HG02938 (cell line): ENCODE measurements around the gene LIN28A.
"Not testable (repeated sequence)": the region's sequence is repeated elsewhere in the genome, so short reads cannot be mapped to it uniquely, and the experiment has no call there.

Source experiments
- ATAC-seq: cut with Tn5 transposase; IDR thresholded peaks from one replicate; pipeline ENCODE4 v1.9.1; 2021; ENCODE audit warnings: mild to moderate bottlenecking, moderate library complexity; ENCODE audit not compliant: unreplicated experiment

LIN28A gene

GRCh38 chr1:26385063-26385462, 25.6 kb upstream of the LIN28A start:
- ATAC-seq, result not testable (repeated sequence)

- ATAC-seq, result no peak
These were observed 23.2 kb upstream of the LIN28A start for GRCh38 chr1:26387447-26387846.

GRCh38 chr1:26388791-26389445, 21.7 kb upstream of the LIN28A start:
- ATAC-seq, result no peak

GRCh38 chr1:26389604-26390247, 20.9 kb upstream of the LIN28A start:
- ATAC-seq, result no peak

DNA sequence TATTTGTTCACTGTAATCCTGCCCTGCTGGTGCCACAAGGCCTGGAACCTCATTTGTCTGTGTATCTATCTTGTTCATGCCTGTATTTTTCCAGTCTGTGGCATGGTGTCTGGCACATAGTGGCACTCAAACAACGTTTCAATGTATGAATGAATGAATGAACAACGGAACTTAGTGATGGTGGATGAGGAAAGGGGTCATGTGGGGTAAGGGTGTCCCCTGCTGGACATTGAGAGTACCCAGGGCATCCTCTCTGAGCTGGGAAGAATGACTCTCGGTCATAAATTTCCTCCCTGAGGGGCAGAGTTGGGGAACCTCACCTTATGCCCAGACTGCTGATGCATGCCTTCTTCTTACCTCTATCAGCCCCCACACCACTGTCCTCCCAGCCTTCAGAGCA, 19.2 kb upstream of the LIN28A start:
- ATAC-seq, result no peak

DNA sequence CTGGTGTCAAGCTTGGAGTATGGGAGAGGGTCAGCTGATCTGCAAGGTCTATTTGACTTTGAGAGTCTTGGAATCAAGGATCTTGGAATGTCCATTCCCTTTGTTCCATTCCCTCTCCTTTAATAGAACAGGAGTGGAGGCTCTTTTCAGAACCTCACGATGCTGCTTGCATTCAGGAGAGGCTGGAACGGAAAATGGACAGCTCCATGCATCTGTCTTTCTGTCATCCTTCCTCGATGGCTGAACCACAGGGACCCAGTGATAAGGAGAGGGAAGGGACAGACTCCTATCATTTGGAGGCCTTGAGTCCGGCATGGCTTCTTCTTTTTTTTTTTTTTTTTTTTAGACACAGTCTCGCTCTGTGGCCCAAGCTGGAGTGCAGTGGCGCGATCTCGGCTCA, 14.9 kb upstream of the LIN28A start:
- no peak for ATAC-seq

DNA sequence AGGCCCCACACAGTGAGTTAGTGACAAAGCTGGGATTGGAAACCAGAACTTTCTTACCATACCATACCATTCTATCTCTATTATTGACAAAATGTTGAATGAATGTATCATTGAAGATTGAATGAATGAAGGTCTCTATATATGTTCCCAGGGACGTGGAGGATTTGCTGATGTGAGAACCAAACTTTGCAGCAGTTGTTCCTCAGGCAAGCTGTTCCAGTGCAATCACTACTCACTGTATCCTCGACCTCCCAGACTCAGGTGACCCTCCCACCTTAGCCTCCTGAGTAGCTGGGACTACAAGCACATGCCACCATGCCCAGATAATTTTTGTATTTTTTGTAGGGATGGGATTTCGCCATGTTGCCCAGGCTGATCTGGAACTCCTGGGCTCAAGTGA, 11.6 kb upstream of the LIN28A start:
- ATAC-seq, result no peak

DNA sequence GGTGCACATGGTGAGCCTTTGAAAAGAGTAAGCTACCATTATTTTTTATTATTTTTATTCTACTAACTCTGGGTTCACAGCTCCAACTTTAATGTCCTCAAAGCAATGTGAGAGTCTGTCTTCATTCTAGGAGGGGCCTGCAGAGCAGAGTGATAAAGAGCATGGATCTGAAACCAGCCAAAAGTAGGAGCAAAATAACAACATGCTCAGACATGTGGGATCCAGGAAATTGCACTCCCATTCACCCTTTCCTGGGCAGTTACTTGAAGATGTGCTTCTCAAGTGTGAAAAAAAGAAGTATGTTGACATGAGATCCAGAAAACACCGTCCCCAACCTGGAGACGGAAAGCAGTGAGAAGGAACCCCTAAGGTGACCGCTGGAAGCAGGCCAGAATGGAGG, 8.7 kb upstream of the LIN28A start:
- ATAC-seq, result no peak

GRCh38 chr1:26403656-26404055, 7.0 kb upstream of the LIN28A start:
- ATAC-seq, result no peak

DNA sequence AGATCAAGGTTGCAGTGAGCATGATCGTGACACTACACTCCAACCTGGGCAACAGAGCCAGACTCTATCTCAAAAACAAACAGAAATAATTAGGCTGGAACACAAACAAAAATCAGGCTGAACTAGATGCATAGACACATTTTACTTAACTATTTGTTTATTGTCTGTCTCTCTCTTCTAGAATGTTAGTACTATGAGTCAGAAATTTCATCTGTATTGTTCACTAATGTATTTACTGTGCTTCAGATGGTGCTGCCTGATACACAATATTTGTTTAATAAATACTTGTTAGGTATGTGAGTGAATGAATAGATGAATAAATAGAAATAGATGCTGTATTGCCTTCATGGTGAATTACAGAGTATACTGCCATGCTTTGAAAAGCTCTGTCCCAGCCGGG, 6.0 kb upstream of the LIN28A start:
- ATAC-seq, result no peak

- ATAC-seq, result no peak
These were observed 5.2 kb upstream of the LIN28A start for GRCh38 chr1:26405281-26405915.

- no peak for ATAC-seq
These were observed 2.0 kb upstream of the LIN28A start for GRCh38 chr1:26408604-26409003.

DNA sequence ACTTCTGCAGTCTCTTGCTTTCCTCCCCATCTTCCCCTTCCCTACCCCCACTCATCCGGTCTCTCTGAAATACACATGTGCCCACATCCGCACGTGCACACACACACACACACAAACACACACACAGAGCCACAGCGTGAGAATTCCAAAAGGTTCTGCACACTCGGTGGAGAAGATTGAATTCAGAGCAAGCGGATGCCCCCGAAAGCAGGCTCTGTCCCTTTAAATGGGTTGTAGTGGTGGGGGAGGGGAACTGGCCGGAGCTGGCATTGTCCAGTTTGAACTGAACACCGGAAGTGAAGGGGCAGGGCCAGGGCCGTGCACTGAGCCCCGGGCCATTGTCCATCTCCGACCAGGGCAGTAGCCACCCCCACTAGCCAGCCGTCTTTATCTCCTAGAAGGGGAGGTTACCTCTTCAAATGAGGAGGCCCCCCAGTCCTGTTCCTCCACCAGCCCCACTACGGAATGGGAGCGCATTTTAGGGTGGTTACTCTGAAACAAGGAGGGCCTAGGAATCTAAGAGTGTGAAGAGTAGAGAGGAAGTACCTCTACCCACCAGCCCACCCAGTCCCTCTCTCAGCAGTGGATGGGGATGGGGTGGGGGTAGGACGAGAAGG, 1.3 kb upstream of the LIN28A start:
- no peak for ATAC-seq

GRCh38 chr1:26411624-26412074, 1.0 kb downstream of the LIN28A start:
- ATAC-seq, result no peak

- ATAC-seq, result no peak
These were observed 1.7 kb downstream of the LIN28A start for GRCh38 chr1:26412180-26412840.

- ATAC-seq, result no peak
These were observed 2.4 kb downstream of the LIN28A start for GRCh38 chr1:26413031-26413430.

DNA sequence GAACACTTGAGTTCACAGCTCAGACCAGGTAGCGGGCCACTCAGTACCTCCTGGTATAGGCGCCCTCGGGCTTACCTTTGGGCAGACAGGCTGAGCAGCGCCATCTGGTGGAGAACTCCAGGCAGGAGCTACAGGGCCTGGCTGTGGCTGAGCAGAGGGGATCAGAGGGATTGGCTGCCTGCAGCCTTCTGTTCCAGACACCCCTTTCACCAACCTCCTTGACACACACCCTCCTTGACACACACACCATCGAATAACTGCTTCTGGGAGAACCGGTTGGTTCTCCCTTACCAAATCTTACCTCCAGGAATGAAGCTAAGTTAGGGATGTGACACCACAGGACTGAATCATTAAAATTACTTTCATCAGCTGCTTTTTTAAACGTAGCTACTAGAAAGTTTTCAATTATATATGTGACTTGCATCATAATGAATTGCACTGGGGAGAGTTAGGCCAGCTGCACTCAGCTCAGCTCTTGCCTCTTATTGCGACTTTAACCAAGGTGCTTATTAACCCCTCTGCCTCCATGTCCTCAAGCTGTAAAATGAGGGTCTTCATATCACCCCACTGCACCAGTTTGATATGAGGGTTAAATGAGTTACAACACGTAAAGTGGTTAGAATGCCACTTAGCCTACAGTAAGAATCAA, 6.6 kb downstream of the LIN28A start:
- ATAC-seq, result no peak

DNA sequence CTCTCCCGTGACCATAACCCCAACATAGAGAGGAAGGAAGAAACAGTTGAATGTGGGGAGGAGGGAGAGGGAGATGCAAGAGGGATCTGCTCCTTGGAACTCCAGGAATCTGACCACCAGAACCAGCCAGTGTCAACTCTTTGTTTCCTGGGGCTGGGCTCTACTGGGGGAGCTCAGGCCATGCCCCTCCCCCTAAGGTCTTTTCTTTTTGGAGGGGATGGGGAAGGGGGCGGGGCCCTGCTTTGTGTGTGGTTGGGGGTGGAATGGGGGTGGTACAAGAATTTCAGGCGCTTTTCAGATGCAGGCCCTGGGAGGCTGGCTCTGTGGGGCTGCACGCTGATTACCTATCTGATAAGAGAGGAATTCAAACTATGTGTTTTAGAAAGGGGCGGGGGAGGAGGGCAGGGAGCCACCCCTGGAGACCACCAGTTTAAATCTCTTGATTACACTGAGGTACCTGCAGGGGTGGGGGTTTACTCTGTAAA, 8.3 kb downstream of the LIN28A start:
- ATAC-seq, result no peak

DNA sequence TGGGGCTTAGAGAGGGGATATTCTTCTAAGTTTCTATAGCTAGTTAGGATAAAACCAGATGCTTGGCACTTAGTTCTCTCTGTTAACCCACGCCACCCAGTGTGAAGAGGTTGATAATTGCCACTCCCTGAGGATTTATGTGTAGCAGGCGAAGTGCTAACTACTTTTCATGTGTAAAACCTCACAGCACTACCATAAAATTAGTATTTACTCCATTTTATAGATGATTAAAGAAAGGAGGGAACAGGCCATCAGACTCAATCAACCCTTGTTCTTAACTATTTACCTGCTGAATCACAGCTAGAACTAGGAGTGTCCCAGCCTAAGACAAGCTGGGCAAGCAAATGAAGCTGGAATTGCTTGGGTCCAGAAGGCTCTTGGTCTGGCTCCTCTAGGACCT, 8.9 kb downstream of the LIN28A start:
- ATAC-seq, result no peak

DNA sequence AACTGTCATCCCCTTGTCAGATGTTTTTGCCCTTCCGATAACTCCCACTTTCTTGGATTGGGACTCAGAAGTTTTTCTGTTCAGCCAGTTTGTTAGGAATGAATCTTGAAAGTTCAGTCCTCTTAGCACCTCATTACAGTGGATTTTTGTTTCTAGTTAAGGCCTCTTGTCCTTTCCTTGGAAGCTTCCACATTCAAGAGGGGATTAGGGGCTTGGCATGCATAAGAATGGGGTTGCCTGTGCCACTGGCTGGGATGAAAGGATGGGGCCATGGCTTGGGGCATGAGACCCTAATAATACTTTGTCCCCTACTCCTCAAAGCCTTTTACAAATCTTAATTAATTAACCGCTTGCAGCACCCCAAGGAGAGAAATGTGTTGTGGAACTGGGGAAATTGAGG, 19.1 kb downstream of the LIN28A start:
- ATAC-seq, result no peak
